Panc1 (cell line): ENCODE results near the gene PTCHD4. TPM values are rescaled to one million over a fixed set of nuclear protein-coding genes. Genes with fewer than 3 reads are reported as not detected.

ENCODE experiments used
- ATAC-seq: fragments of 200-7000 bp; cut with Tn5 transposase; 2 replicates; pipeline ENCODE4 v1.9.1; 2020; ENCODE audit warnings: mild to moderate bottlenecking, moderate library complexity
- BruUV-seq: library from RNA; stranded (reverse); fragments of 400-500 nt; replicated peaks from 2 replicates; lab custom pipeline; 2021; lab: Mats Ljungman, UMichigan
- CTCF ChIA-PET: fragments of 300-600 bp; sonication (Branson Sonifier 250); formaldehyde crosslinking; loops from one replicate; lab custom pipeline; 2022; ENCODE audit warnings: antibody characterized with exemption; lab: Charles Lee
- POLR2A ChIA-PET: fragments of 300-600 bp; sonication (Branson Sonifier 250); formaldehyde crosslinking; loops from one replicate; lab custom pipeline; 2022; ENCODE audit warnings: antibody characterized with exemption; lab: Charles Lee
- DNase-seq: peaks from one replicate; pipeline ENCODE4 v3.0.0-alpha.2; 2010; ENCODE audit warnings: low read depth, low spot score
- H3K27ac ChIP-seq: 2 replicates; pipeline ENCODE4 v1.5.1; 2011; ENCODE audit warnings: mild to moderate bottlenecking, low read length, inconsistent platforms
- H3K27me3 ChIP-seq: fragments of 200-500 bp; sonication (Bioruptor generic); 2 replicates; pipeline ENCODE4 v1.6.0; 2014; ENCODE audit warnings: low read length, inconsistent platforms; ENCODE audit not compliant: control insufficient read depth, insufficient read depth
- H3K36me3 ChIP-seq: fragments of 200-500 bp; sonication (Bioruptor generic); 2 replicates; pipeline ENCODE4 v1.5.1; 2014; ENCODE audit warnings: inconsistent platforms, mild to moderate bottlenecking, low read length, moderate library complexity; ENCODE audit not compliant: control insufficient read depth, insufficient read depth
- H3K4me1 ChIP-seq: 2 replicates; pipeline ENCODE4 v1.5.1; 2011; ENCODE audit warnings: inconsistent platforms, mild to moderate bottlenecking, low read length, moderate library complexity; ENCODE audit not compliant: control insufficient read depth, insufficient read depth
- H3K4me3 ChIP-seq, 2 experiments: 2 replicates each; pipeline ENCODE4 v1.5.1; 2011 to 2012; ENCODE audit warnings: low read depth in 2 of 2, low read length in 2 of 2, mild to moderate bottlenecking in 2 of 2, inconsistent platforms in 1 of 2, moderate library complexity in 1 of 2
- H3K9me3 ChIP-seq: fragments of 200-500 bp; sonication (Bioruptor generic); 2 replicates; pipeline ENCODE4 v1.5.1; 2014; ENCODE audit warnings: low read depth, mild to moderate bottlenecking, inconsistent platforms, low read length, moderate library complexity; ENCODE audit not compliant: control insufficient read depth, insufficient read depth
- POLR2AphosphoS5 ChIP-seq: IDR thresholded peaks from 2 replicates; pipeline ENCODE4 v1.6.1; 2012; ENCODE audit warnings: mild to moderate bottlenecking, low read depth, low read length, moderate library complexity
- REST ChIP-seq, 2 experiments: IDR thresholded peaks; 2 replicates each; pipeline ENCODE4 v1.6.1; 2011 to 2012; ENCODE audit warnings: low read depth in 2 of 2, control low read depth in 1 of 2, low read length in 1 of 2, mild to moderate bottlenecking in 1 of 2, moderate library complexity in 1 of 2; ENCODE audit not compliant: insufficient read depth in 1 of 2
- SIN3A ChIP-seq: IDR thresholded peaks from 2 replicates; pipeline ENCODE4 v1.6.1; 2012; ENCODE audit warnings: low read depth, mild to moderate bottlenecking, low read length, moderate library complexity, borderline replicate concordance; ENCODE audit not compliant: insufficient read depth
- TCF7L2 ChIP-seq: IDR thresholded peaks from 2 replicates; pipeline ENCODE4 v1.6.1; 2011; ENCODE audit warnings: mild to moderate bottlenecking, low read depth, low read length, inconsistent platforms
- in situ Hi-C: cut with HindIII; loops from 2 replicates; pipeline ENCODE4 v1.10.0; 2016; ENCODE audit warnings: low sequenced_read_pairs, low pct_unique_long_range_greater_than_20kb
- intact Hi-C: fragments of 100-400 bp; cut with micrococcal nuclease; formaldehyde crosslinking; loops from one replicate; pipeline ENCODE4 v1.10.0; 2022; ENCODE audit not compliant: unreplicated experiment
- total RNA-seq: library from RNA; stranded (reverse); gene quantifications from one replicate; pipeline ENCODE4 v1.2.1, GENCODE V29; 2021; ENCODE audit not compliant: unreplicated experiment
- TF ChIP-seq, protein P1 (sequence below): fragments of 450-650 bp; IDR thresholded peaks from 2 replicates; pipeline ENCODE4 v1.5.1; 2017; ENCODE audit warnings: mild to moderate bottlenecking

Gene PTCHD4
- total RNA-seq, 1 experiment from 2014 or later, result not detected

DNA sequence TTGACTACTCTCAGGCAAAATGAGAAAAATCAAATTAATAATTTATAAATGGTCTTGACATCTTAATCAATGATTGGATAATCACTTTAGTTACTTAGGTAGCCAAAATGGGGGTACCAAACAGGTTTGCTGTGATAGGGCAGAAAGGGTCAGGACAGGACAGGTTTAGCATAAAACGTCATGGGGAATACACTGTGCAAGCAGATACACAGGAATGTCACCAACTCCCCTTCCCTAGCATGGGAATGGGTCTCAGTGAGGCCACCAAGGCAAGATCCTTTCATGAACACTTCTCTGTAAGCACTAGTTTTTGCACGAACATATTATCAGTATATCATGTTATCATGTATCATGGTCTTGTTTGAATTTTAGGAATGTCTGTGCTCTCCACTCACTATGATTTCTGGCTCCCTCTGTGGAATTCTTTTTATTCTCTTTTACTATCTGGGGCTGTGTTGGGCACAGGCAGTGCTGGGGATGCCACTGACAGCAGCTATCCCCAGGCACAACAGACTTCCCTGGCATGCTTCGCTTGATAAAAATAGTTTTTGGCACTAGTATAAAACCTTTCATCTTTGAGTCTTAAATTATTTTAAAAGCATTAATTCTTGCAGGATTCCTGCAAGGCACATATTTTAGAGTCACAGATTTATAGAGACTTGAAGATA lies 18.3 kb downstream of the PTCHD4 start:
- ChIA-PET CTCF (no interaction called here), POLR2A (no interaction called here)
- Histone ChIP-seq H3K27ac (no peak overlapping the region), H3K4me1 (no peaks in the 10 kb centered on the region), H3K4me3 (no peak overlapping the region), H3K27me3 (no peaks in the 10 kb centered on the region), H3K9me3 (no peaks in the 10 kb centered on the region), H3K36me3 (no peaks in the 10 kb centered on the region)
- DNase-seq, result no peak
- intact Hi-C loops, result no loop called here
- no peak for ATAC-seq
- TF ChIP-seq POLR2AphosphoS5 (no peak), SIN3A (no peak), TCF7L2 (no peak), REST (IDR thresholded peaks at IDR 0.05; ENCODE audit: insufficient read depth in 1 of 2, low read depth in 2 of 2, low read length in 1 of 2) (no peak)
- TF ChIP-seq, protein P1, sequence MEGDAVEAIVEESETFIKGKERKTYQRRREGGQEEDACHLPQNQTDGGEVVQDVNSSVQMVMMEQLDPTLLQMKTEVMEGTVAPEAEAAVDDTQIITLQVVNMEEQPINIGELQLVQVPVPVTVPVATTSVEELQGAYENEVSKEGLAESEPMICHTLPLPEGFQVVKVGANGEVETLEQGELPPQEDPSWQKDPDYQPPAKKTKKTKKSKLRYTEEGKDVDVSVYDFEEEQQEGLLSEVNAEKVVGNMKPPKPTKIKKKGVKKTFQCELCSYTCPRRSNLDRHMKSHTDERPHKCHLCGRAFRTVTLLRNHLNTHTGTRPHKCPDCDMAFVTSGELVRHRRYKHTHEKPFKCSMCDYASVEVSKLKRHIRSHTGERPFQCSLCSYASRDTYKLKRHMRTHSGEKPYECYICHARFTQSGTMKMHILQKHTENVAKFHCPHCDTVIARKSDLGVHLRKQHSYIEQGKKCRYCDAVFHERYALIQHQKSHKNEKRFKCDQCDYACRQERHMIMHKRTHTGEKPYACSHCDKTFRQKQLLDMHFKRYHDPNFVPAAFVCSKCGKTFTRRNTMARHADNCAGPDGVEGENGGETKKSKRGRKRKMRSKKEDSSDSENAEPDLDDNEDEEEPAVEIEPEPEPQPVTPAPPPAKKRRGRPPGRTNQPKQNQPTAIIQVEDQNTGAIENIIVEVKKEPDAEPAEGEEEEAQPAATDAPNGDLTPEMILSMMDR, result no peak
- no TSS peak for BruUV-seq
- in situ Hi-C loops, result no loop called here

DNA sequence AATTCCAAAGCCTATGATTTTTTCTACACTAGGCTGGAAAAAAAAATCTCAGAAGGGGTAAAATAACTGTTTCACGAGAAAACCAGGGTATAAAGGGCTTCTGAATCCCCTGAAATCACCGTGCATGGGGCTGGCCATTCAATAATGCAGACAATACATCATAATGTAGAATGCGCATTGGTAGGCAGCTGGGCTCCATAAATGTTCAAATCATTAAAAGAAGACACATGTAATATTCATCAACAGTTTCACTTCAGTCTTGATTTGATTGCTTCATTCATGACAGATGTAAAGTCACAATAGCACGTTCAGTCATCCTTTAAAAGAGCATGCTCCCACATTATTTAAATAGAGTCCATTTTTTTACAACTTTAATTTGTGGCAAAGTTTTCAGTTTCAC lies 20.5 kb downstream of the PTCHD4 start:
- no peaks in the 10 kb centered on the region for H3K9me3 ChIP-seq
- no peak overlapping the region for H3K4me3 ChIP-seq
- no peak for DNase-seq
- no peak for ATAC-seq
- BruUV-seq, result no TSS peak
- H3K4me1 ChIP-seq, result no peaks in the 10 kb centered on the region
- POLR2A ChIA-PET, result no interaction called here
- no peak for TF ChIP-seq REST (IDR thresholded peaks at IDR 0.05; ENCODE audit: insufficient read depth in 1 of 2, low read depth in 2 of 2, low read length in 1 of 2)
- no peak for TF ChIP-seq SIN3A
- TF ChIP-seq, protein P1, result no peak
- no peak for TF ChIP-seq POLR2AphosphoS5
- no peak for TF ChIP-seq TCF7L2
- CTCF ChIA-PET, result no interaction called here
- no peaks in the 10 kb centered on the region for H3K27me3 ChIP-seq
- no peaks in the 10 kb centered on the region for H3K36me3 ChIP-seq
- intact Hi-C loops (no loop called here), in situ Hi-C loops (no loop called here)
- H3K27ac ChIP-seq, result no peak overlapping the region
